ENCODE results near the gene ARHGAP26.

ARHGAP26 gene

DNA sequence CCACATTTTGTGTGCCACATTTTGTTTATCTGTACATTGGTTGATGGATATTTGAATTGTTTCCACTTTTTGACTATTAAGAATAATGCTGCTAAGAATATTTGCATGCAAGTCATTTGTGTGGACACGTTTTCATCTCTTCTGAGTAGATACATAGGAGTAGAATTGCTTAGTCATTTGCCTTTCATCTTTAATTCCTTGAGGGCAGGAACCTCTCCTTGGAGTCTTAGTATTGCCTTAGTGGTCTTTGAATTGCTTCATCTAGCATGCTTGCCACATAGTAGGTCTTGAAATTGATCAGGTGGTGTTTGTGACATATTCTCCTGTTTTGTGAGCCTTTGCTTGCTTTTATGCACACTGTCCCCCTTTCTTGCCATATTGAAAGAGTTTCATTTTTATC is 504.8 kb downstream of the ARHGAP26 start:
- no peak for DNase-seq

DNA sequence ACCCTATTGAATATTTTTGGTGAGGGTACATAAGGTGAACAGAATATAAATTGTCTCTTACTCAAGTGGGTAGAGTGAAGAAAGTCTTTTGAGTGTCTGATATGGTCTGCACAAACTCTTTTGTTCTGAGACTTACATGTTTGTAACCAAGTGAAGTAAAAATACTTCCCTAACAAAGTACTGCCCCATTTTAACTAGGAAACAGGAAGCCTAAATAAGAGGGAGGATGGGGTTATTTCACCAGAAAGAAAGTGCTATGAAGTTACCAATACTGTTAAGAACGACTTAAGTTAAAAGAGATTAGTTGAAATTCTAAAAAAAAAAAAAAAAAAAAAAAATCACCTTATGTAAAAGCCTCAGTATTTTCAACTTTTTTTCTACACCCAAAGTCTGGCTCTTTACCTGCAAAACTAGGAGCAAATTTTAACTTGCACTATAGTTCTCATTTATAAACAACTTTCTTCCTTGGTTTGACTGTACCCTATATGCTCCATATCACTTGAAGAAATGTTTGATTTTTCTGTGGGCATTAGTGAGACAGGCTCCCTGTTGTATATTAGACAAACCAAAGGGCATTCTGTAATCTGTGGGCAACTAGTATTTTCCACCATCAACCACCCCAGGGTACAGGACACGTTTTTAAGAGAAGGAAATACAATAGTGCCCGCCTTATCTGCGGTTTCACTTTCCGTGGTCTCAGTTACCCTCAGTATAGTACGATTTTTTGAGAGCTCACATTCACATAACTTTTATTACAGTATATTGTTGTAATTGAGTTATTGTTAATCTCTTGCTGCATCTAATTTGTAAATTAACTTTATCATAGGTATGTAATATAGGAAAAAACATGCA is 505.6 kb downstream of the ARHGAP26 start:
- no peak for DNase-seq

DNA sequence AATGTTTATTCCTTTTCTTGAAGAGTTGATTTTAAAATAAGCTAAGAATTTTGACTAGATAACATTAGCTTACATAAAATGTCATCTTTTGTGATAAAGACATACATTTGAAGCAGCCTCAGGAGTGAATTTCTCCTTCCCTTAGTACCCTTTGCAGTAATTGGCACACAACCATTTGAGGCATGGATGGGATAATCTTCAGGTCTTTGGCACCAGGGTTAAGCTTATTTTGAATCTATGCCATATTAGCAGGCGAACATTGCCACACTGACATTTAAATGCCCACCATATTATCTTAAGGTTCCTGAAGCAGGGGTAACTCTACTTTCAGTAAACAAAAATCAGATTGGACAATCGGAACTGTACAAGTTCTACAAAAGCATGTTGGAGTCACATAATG is 507.4 kb downstream of the ARHGAP26 start:
- no peak for DNase-seq
